Keratinocyte (primary cell): Measurements from ENCODE around the gene RNF112. TPM values are rescaled to one million over a fixed set of nuclear protein-coding genes. Genes with fewer than 3 reads are reported as not detected.

Experiments used
- DNase-seq: peaks from one replicate; pipeline ENCODE4 v3.0.0-alpha.2; 2011; ENCODE audit warnings: low read depth, missing footprints, low spot score
- FAIRE-seq: peaks from 2 replicates; lab custom pipeline; 2011; peaks lifted over from hg19 to GRCh38; lab: Jason Lieb, UNC
- H2AFZ ChIP-seq: 2 replicates; pipeline ENCODE4 v1.6.0; 2012; ENCODE audit warnings: low read length, control low read depth, inconsistent platforms; ENCODE audit not compliant: control insufficient read depth
- H3K27ac ChIP-seq: 2 replicates; pipeline ENCODE4 v1.5.1; 2011; ENCODE audit warnings: low read length; ENCODE audit not compliant: control insufficient read depth, insufficient read depth
- H3K27me3 ChIP-seq: 3 replicates; pipeline ENCODE4 v1.6.0; 2011; ENCODE audit warnings: low read length; ENCODE audit not compliant: control insufficient read depth, insufficient read depth; ENCODE audit errors: extremely low read depth
- H3K36me3 ChIP-seq, 2 experiments: 2 replicates in 1 of 2; 3 replicates in 1 of 2; pipeline ENCODE4 v1.5.1; 2011; ENCODE audit warnings: low read length in 2 of 2, mild to moderate bottlenecking in 1 of 2; ENCODE audit not compliant: control insufficient read depth in 2 of 2, insufficient read depth in 2 of 2; ENCODE audit errors: extremely low read depth in 1 of 2
- H3K4me1 ChIP-seq: 3 replicates; pipeline ENCODE4 v1.5.1; 2011; ENCODE audit warnings: low read length; ENCODE audit not compliant: control insufficient read depth, insufficient read depth; ENCODE audit errors: extremely low read depth
- H3K4me2 ChIP-seq: 3 replicates; pipeline ENCODE4 v1.6.0; 2011; ENCODE audit warnings: low read depth, low read length; ENCODE audit not compliant: control insufficient read depth, insufficient read depth; ENCODE audit errors: extremely low read depth
- H3K4me3 ChIP-seq, 3 experiments: fragments of 200-600 bp in 1 of 3; sonication (generic) in 1 of 3; 2 replicates in 2 of 3; 3 replicates in 1 of 3; pipeline ENCODE4 v1.5.1; 2011 to 2016; ENCODE audit warnings: low read length in 3 of 3, mild to moderate bottlenecking in 3 of 3, control low read depth in 2 of 3, inconsistent platforms in 1 of 3, low read depth in 1 of 3, mixed read lengths in 1 of 3, mixed run types in 1 of 3, moderate library complexity in 1 of 3; ENCODE audit not compliant: control insufficient read depth in 2 of 3, insufficient read depth in 2 of 3; ENCODE audit errors: extremely low read depth in 1 of 3
- H3K79me2 ChIP-seq: 2 replicates; pipeline ENCODE4 v1.6.0; 2012; ENCODE audit warnings: low read length; ENCODE audit not compliant: control insufficient read depth, insufficient read depth
- H3K9ac ChIP-seq: 3 replicates; pipeline ENCODE4 v1.6.0; 2011; ENCODE audit warnings: low read length; ENCODE audit not compliant: control insufficient read depth, insufficient read depth; ENCODE audit errors: extremely low read depth
- H3K9me1 ChIP-seq: 3 replicates; pipeline ENCODE4 v1.6.0; 2011; ENCODE audit warnings: low read length; ENCODE audit not compliant: control insufficient read depth, insufficient read depth; ENCODE audit errors: extremely low read depth
- H3K9me3 ChIP-seq: 2 replicates; pipeline ENCODE4 v1.5.1; 2012; ENCODE audit warnings: low read depth, low read length; ENCODE audit not compliant: control insufficient read depth
- H4K20me1 ChIP-seq: 3 replicates; pipeline ENCODE4 v1.6.0; 2011; ENCODE audit warnings: low read length; ENCODE audit not compliant: control insufficient read depth, insufficient read depth; ENCODE audit errors: extremely low read depth
- EZH2 ChIP-seq: IDR thresholded peaks from one replicate; pipeline ENCODE4 v1.6.1; 2012; ENCODE audit warnings: inconsistent platforms, mild to moderate bottlenecking, low read length, moderate library complexity
- dilution Hi-C: fragments of 300-500 bp; cut with MboI; formaldehyde crosslinking; loops from one replicate; pipeline ENCODE4 v1.7.0; 2020; ENCODE audit warnings: low sequenced_read_pairs; ENCODE audit not compliant: extremely low pct_ligation_motif_present
- polyA plus RNA-seq, 5 experiments: library from polyadenylated mRNA; depleted of rRNA in 3 of 5; stranded (reverse) in 3 of 5; stranded (forward) in 1 of 5; unstranded in 1 of 5; fragments of >200 nt; gene quantifications; 1 replicate in 1 of 5; 2 replicates in 3 of 5; 3 replicates in 1 of 5; pipeline versions ENCODE4 v1.2.1 to v1.2.3, GENCODE V29; 2011 to 2012; ENCODE audit warnings: missing spikeins in 2 of 5, low read depth in 1 of 5, low replicate concordance in 1 of 5
- TF ChIP-seq, protein P1 (sequence below), 3 experiments: IDR thresholded peaks in 1 of 3; conservative IDR thresholded peaks in 1 of 3; optimal IDR thresholded peaks in 1 of 3; 2 replicates in 2 of 3; 3 replicates in 1 of 3; pipeline versions ENCODE3 to v1.5.1; 2011; ENCODE audit warnings: low read length in 3 of 3, mild to moderate bottlenecking in 3 of 3, moderate library complexity in 2 of 3, control low read depth in 1 of 3, inconsistent platforms in 1 of 3; ENCODE audit not compliant: insufficient read depth in 2 of 3; ENCODE audit errors: extremely low read depth in 1 of 3

RNF112 gene
- polyA plus RNA-seq, 1 donor (not counting 4 experiments of a cell fraction or from before 2014, with no cell fraction given) = 0.05 TPM

DNA sequence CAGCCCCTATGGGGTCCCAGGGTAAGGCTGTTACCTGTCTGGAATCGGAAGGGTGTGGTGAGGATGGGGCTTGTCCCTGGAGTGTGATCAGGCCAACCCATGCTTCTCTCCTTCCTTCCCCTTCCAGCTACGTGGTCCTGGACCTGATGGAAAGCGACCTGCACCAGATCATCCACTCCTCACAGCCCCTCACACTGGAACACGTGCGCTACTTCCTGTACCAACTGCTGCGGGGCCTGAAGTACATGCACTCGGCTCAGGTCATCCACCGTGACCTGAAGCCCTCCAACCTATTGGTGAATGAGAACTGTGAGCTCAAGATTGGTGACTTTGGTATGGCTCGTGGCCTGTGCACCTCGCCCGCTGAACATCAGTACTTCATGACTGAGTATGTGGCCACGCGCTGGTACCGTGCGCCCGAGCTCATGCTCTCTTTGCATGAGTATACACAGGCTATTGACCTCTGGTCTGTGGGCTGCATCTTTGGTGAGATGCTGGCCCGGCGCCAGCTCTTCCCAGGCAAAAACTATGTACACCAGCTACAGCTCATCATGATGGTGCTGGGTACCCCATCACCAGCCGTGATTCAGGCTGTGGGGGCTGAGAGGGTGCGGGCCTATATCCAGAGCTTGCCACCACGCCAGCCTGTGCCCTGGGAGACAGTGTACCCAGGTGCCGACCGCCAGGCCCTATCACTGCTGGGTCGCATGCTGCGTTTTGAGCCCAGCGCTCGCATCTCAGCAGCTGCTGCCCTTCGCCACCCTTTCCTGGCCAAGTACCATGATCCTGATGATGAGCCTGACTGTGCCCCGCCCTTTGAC lies 30.3 kb upstream of the RNF112 start:
- no peak overlapping the region for H2AFZ ChIP-seq
- H3K9me1 ChIP-seq = peaks cover 3% of the 10 kb centered on the region
- DNase-seq = no peak
- no peak for TF ChIP-seq EZH2
- TF ChIP-seq, protein P1, sequence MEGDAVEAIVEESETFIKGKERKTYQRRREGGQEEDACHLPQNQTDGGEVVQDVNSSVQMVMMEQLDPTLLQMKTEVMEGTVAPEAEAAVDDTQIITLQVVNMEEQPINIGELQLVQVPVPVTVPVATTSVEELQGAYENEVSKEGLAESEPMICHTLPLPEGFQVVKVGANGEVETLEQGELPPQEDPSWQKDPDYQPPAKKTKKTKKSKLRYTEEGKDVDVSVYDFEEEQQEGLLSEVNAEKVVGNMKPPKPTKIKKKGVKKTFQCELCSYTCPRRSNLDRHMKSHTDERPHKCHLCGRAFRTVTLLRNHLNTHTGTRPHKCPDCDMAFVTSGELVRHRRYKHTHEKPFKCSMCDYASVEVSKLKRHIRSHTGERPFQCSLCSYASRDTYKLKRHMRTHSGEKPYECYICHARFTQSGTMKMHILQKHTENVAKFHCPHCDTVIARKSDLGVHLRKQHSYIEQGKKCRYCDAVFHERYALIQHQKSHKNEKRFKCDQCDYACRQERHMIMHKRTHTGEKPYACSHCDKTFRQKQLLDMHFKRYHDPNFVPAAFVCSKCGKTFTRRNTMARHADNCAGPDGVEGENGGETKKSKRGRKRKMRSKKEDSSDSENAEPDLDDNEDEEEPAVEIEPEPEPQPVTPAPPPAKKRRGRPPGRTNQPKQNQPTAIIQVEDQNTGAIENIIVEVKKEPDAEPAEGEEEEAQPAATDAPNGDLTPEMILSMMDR (optimal IDR thresholded peaks at IDR 0.05 in 1 of 3, IDR thresholded peaks at IDR 0.05 in 1 of 3, conservative IDR thresholded peaks at IDR 0.05 in 1 of 3; ENCODE audit: extremely low read depth in 1 of 3, insufficient read depth in 2 of 3, low read length in 3 of 3) = no peak
- peaks cover 21% of the 10 kb centered on the region for H3K79me2 ChIP-seq
- peaks cover 27 to 33% of the 10 kb centered on the region in 2 experiments for H3K36me3 ChIP-seq
- no peak overlapping the region for H3K9ac ChIP-seq
- FAIRE-seq = no peak
- no peak overlapping the region for H3K4me2 ChIP-seq
- H3K27me3 ChIP-seq = no peaks in the 10 kb centered on the region
- peaks cover 21% of the 10 kb centered on the region for H3K4me1 ChIP-seq
- no peaks in the 10 kb centered on the region for H3K9me3 ChIP-seq
- H4K20me1 ChIP-seq = no peaks in the 10 kb centered on the region
- H3K27ac ChIP-seq = no peak overlapping the region
- dilution Hi-C loops = no loop called here
- H3K4me3 ChIP-seq = no peak overlapping the region

DNA sequence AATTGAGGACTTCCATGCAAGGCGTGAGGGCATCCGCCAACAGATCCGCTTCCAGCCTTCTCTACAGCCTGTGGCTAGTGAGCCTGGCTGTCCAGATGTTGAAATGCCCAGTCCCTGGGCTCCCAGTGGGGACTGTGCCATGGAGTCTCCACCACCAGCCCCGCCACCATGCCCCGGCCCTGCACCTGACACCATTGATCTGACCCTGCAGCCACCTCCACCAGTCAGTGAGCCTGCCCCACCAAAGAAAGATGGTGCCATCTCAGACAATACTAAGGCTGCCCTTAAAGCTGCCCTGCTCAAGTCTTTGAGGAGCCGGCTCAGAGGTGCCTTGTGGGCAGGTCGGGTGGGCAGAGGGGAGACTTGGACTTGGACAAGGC lies 29.7 kb upstream of the RNF112 start:
- peaks cover 3% of the 10 kb centered on the region for H3K9me1 ChIP-seq
- FAIRE-seq (no peak), DNase-seq (no peak)
- no peak overlapping the region for H3K4me2 ChIP-seq
- no peak overlapping the region for H3K27ac ChIP-seq
- dilution Hi-C loops = no loop called here
- H3K9ac ChIP-seq = no peak overlapping the region
- H3K9me3 ChIP-seq = no peaks in the 10 kb centered on the region
- no peak overlapping the region for H2AFZ ChIP-seq
- H3K79me2 ChIP-seq = peaks cover 21% of the 10 kb centered on the region
- H3K36me3 ChIP-seq = peaks cover 27 to 33% of the 10 kb centered on the region in 2 experiments
- peaks cover 25% of the 10 kb centered on the region for H3K4me1 ChIP-seq
- TF ChIP-seq EZH2 = no peak
- TF ChIP-seq, protein P1 (optimal IDR thresholded peaks at IDR 0.05 in 1 of 3, IDR thresholded peaks at IDR 0.05 in 1 of 3, conservative IDR thresholded peaks at IDR 0.05 in 1 of 3; ENCODE audit: extremely low read depth in 1 of 3, insufficient read depth in 2 of 3, low read length in 3 of 3) = no peak
- no peaks in the 10 kb centered on the region for H3K27me3 ChIP-seq
- H3K4me3 ChIP-seq = no peak overlapping the region
- H4K20me1 ChIP-seq = no peaks in the 10 kb centered on the region
